ENCODE data around the gene GGA3. TPM values are rescaled to one million over a fixed set of nuclear protein-coding genes. Genes with fewer than 3 reads are reported as not detected.
"Not testable (repeated sequence)": the region's sequence is repeated elsewhere in the genome, so short reads cannot be mapped to it uniquely, and the experiment has no call there.

The GGA3 gene, protein sequence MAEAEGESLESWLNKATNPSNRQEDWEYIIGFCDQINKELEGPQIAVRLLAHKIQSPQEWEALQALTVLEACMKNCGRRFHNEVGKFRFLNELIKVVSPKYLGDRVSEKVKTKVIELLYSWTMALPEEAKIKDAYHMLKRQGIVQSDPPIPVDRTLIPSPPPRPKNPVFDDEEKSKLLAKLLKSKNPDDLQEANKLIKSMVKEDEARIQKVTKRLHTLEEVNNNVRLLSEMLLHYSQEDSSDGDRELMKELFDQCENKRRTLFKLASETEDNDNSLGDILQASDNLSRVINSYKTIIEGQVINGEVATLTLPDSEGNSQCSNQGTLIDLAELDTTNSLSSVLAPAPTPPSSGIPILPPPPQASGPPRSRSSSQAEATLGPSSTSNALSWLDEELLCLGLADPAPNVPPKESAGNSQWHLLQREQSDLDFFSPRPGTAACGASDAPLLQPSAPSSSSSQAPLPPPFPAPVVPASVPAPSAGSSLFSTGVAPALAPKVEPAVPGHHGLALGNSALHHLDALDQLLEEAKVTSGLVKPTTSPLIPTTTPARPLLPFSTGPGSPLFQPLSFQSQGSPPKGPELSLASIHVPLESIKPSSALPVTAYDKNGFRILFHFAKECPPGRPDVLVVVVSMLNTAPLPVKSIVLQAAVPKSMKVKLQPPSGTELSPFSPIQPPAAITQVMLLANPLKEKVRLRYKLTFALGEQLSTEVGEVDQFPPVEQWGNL
- 22.3 TPM for total RNA-seq
- long read RNA-seq, full-length matches to known transcripts: 36 of 73 reads
- long read RNA-seq, partial matches to known transcripts: 20 of 73 reads
- long read RNA-seq, other reads (novel, unspliced or antisense): 17 of 73 reads

- ATAC-seq (ENCODE audit: poor library complexity) (peak; percentile 99), DNase-seq (peak; percentile 98)
- intact Hi-C loops (cut with DNase I): no loop called here
Observed at GRCh38 chr17:75261336-75262111, at the start of gene GGA3, which contains the start of gene MRPS7. Gene GGA3, minus strand, starts transcription at chr17:75261606. Its CDS starts 19 bp downstream, at chr17:75261587. Gene MRPS7, plus strand, starts transcription at chr17:75261879. Its CDS starts 22 bp downstream, at chr17:75261901.

GRCh38 chr17:75308732-75309629 lies 47.6 kb upstream of the GGA3 start:
- intact Hi-C loops (cut with DNase I): no loop called here
- DNase-seq: no peak
- ATAC-seq (ENCODE audit: poor library complexity): peak; percentile 56

DNA sequence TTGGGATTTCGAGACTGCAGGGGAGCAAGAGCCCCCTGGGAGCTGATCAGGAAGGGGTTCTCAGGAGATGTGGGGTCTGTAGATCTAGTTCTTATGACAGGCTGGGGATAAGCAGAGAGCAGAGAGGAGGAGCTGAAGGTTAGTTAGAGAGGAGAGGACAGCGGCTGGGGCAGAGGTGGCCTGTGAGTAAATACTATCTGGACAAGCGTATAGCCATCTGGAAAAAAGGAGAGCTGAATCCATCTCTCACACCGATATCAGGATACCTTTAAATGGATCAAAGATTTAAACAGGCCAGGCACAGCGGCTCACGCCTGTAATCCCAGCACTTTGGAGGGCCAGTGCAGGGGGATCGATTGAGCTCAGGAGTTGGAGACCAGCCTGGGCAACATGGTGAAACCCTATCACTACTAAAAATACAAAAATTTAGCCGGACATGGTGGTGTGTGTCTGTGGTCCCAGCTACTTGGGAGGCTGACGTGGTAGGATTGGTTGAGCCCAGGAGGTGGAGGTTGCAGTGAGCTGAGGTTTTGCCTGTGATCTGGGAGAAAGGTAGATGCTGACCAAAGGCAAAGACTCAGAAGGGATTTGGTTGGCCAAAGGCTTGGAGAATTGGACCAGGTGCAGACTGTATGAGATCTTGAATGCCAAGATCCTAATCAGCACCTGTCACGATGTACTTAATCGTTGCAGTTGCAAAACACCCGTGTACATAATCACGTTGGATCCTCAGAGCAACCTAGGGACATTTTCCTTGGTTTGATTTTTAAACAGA lies 46.7 kb upstream of the GGA3 start:
- intact Hi-C loops (cut with DNase I): no loop called here
- ATAC-seq (ENCODE audit: poor library complexity) (no peak), DNase-seq (no peak)

- no peak for DNase-seq
- intact Hi-C loops (cut with DNase I): no loop called here
- ATAC-seq (ENCODE audit: poor library complexity): no peak
Observed at GRCh38 chr17:75301502-75302206, 40.2 kb upstream of the GGA3 start.

DNA sequence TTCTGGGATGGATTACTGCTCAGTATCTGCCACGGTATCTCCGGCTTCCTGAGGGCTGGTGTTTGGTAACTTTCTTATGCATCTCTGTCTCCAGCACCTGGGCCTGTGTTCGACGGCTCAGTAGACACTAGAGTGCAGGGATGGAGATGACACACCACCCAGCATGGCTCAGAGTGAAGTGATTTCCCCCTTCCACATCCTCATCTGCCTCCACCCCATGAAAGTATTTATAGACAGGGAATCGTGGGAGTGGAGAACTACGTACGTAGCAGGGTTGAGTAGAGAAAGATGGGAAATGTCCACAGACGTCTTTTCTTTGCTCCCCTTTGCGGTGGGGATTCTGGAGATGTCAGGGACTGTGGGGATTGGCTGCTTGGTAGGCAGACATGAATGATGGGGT lies 39.6 kb upstream of the GGA3 start:
- ATAC-seq (ENCODE audit: poor library complexity) (no peak), DNase-seq (no peak)
- intact Hi-C loops (cut with DNase I): no loop called here

DNA sequence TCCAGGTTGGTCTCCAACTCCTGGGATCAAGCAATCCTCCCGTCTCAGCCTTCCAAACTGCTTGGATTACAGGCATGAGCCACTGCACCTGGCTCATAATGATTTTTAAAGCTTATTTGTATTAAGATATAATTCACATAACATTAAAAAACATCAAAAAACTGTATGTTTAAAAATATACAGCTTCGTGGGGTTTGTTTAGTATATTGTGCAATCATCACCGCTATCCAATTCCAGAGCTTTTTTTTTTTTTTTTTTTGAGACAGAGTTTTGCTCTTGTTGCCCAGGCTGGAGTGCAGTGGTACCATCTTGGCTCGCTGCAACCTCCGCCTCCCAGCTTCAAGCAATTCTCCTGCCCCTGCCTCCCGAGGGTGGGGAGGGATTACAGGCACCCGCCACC lies 38.9 kb upstream of the GGA3 start:
- DNase-seq: no peak
- intact Hi-C loops (cut with DNase I): no loop called here
- no peak for ATAC-seq (ENCODE audit: poor library complexity)

DNA sequence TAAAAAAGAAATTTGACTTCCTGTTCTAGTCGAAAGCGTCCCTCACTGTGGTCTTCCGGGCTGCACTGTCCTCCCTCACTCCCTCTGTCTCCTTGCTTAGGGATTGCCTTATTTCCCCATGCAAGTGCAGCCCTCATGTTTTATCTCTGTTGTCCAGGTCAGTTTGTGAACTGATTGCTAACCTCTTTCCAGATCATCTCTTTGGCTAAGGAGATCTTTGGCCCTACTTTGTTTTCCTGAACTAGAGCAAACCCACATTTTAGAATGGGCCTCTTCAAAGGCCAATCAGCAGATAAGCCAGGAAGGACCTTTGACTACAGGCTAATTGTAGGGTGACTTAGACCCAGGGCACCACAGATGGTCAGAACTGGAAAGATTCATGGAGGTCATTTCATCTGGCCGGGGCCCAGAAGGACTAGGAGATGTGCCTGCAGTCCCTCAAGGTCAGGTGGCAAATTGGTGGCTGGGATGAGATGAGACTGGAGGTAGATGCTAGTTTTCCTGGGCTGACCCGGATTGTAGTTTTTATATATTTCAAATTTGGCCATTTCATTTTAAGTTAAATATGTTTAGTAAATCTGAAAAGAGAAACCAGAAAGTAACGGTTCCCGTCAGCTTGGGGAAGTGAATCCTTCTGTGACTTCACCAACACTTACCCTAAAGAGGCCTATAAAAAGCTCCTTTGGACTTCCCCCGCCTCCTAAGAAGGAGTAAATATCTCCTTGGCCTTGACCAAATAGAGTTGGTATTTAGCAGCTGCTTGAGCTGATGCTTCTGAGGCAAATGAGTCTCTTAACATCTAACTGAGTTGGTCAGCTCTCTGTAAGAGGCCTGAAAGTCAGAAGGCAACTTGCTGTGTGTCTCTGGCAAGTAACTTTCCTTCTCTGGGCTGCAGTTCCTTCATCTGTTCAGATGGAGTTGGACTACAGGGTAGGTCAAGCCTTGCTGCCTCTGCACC lies 34.1 kb upstream of the GGA3 start:
- intact Hi-C loops (cut with DNase I): no loop called here
- ATAC-seq (ENCODE audit: poor library complexity): peak; percentile 68
- no peak for DNase-seq

DNA sequence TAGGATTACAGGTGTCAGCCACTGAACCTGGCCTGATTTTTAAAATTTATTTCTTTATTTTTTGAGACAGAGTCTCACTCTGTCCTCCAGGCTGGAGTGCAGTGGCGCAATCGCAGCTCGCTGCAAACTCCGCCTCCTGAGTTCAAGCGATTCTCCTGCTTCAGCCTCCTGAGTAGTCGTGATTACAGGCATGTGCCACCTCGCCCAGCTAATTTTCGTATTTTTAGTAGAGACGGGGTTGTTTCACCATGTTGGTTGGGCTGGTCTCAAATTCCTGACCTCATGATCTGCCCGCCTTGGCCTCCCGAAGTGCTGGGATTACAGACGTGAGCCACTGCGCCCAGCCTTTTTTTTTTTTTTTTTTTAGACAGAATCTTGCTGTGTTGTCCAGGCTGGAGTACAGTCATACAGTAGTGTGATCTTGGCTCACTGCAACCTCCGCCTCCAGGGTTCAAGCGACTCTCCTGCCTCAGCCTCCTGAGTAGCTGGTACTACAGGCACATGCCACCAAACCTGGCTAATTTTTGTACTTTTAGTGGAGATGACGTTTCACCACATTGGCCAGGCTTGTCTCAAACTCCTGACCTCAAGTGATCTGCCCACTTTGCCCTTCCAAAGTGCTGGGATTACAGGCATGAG lies 31.5 kb upstream of the GGA3 start:
- intact Hi-C loops (cut with DNase I); ATAC-seq (ENCODE audit: poor library complexity): not testable (repeated sequence)
- peak; percentile 73 for DNase-seq

- intact Hi-C loops (cut with DNase I): no loop called here
- ATAC-seq (ENCODE audit: poor library complexity): peak; percentile 54
- peak; percentile 81 for DNase-seq
Observed at GRCh38 chr17:75289832-75290337, 28.5 kb upstream of the GGA3 start.

- intact Hi-C loops (cut with DNase I): no loop called here
- ATAC-seq (ENCODE audit: poor library complexity) (peak; percentile 98), DNase-seq (peak; percentile 99)
Observed at GRCh38 chr17:75289115-75289831, 27.9 kb upstream of the GGA3 start, which contains the start of gene SLC25A19. Gene SLC25A19, minus strand, starts transcription at chr17:75289433. Its CDS starts 2,669 bp downstream, at chr17:75286764.

DNA sequence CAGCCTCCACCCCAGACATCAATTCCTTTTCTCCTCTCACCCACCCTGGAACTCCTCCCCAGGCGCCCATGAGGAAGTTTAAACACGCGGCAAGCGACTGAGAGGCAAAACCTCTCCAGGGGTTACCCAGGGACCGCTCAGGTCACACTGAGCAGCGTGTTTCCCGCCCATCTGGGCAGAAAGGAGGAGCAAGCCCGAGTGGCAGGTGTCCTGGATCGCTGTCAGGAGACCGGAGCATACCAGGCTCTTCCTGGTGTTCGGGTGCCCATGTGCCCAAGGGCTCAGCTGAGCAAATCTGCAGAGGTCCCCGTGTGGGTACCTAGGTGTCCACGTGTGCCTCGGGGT lies 27.3 kb upstream of the GGA3 start:
- intact Hi-C loops (cut with DNase I): no loop called here
- ATAC-seq (ENCODE audit: poor library complexity): peak; percentile 31
- DNase-seq: peak; percentile 55

GRCh38 chr17:75288359-75288758 lies 27.0 kb upstream of the GGA3 start:
- DNase-seq (no peak), ATAC-seq (ENCODE audit: poor library complexity) (no peak)
- intact Hi-C loops (cut with DNase I): no loop called here

DNA sequence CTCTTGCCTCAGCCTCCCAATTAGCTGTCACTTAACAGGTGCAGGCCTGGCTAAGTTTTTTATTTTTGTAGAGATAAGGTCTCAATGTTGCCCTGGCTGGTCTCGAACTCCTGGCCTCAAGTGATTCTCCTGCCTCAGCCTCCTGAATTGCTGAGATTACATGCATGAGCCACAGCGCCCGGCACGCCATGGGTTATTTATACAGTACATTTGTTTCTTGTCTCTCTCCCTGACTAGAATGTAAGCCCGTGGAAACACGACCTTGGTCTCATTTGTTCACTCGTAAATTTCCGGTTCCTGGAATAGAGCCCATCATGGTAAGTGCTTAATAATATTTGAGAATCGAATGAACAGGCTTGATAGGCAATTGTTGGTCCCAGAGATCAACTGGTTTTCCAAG lies 25.8 kb upstream of the GGA3 start:
- no peak for ATAC-seq (ENCODE audit: poor library complexity)
- intact Hi-C loops (cut with DNase I): no loop called here

DNA sequence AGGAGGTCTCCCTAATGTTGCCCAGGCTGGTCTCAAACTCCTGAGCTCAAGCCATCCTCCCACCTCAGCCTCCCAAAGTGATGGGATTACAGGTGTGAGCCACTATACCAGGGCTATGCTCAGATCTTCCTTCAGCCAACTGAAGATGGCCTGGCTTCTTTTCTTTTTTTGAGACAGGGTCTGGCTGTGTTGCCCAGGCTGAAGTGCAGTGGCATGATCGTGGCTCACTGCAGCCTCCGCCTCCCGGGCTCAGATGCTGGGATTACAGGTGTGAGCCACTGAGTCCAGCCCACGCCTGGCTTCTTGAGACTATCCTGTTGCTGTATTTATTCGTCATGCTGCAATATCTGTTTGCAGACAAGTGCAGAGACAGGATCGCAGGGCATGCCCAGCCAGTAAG lies 23.7 kb upstream of the GGA3 start:
- DNase-seq (no peak), ATAC-seq (ENCODE audit: poor library complexity) (no peak)
- intact Hi-C loops (cut with DNase I): no loop called here

More for the DNA sequence above, 25.8 kb upstream of the GGA3 start:
- DNase-seq: no peak
